PC-9 (cell line): ENCODE measurements around the gene UBAP2L. TPM values are rescaled to one million over a fixed set of nuclear protein-coding genes. Genes with fewer than 3 reads are reported as not detected.

Experiments
- BruUV-seq: library from RNA; stranded (reverse); fragments of 400-500 nt; replicated peaks from 2 replicates; lab custom pipeline; 2021; lab: Mats Ljungman, UMichigan
- CTCF ChIA-PET: fragments of 300-600 bp; sonication (Branson Sonifier 250); formaldehyde crosslinking; loops from one replicate; lab custom pipeline; 2022; ENCODE audit warnings: antibody characterized with exemption; lab: Charles Lee
- POLR2A ChIA-PET: fragments of 300-600 bp; sonication (Branson Sonifier 250); formaldehyde crosslinking; loops from one replicate; lab custom pipeline; 2022; ENCODE audit warnings: antibody characterized with exemption; ENCODE audit not compliant: unreplicated experiment; lab: Charles Lee
- DNase-seq, 2 experiments: peaks; one replicate each; pipeline versions ENCODE4 v3.0.0 to v3.0.0-alpha.2; 2015 to 2022; ENCODE audit warnings: mixed read lengths in 1 of 2
- H2AFZ ChIP-seq: fragments of 200-600 bp; sonication (generic); 2 replicates; pipeline ENCODE4 v1.8.1; 2017; ENCODE audit warnings: antibody characterized with exemption
- H3F3A ChIP-seq: fragments of 200-600 bp; sonication (generic); 2 replicates; pipeline ENCODE4 v1.8.1; 2017; ENCODE audit warnings: antibody characterized with exemption, mild to moderate bottlenecking, low read depth; ENCODE audit not compliant: insufficient read depth
- H3K27ac ChIP-seq: fragments of 200-600 bp; sonication (generic); 2 replicates; pipeline ENCODE4 v1.6.1; 2016; ENCODE audit warnings: mixed run types
- H3K27me3 ChIP-seq: fragments of 200-600 bp; sonication (generic); 2 replicates; pipeline ENCODE4 v1.6.1; 2016; ENCODE audit warnings: low read depth, mixed run types; ENCODE audit not compliant: insufficient read depth
- H3K36me3 ChIP-seq: fragments of 200-600 bp; sonication (generic); 2 replicates; pipeline ENCODE4 v1.6.1; 2016; ENCODE audit warnings: low read depth, mixed run types
- H3K4me1 ChIP-seq: fragments of 200-600 bp; sonication (generic); replicated peaks from 2 replicates; pipeline ENCODE4 v1.6.1; 2016; ENCODE audit warnings: mixed run types; ENCODE audit not compliant: insufficient read depth
- H3K4me2 ChIP-seq: fragments of 200-600 bp; sonication (generic); 2 replicates; pipeline ENCODE4 v1.6.1; 2017; ENCODE audit warnings: mixed run types
- H3K4me3 ChIP-seq: fragments of 200-600 bp; sonication (generic); 2 replicates; pipeline ENCODE4 v1.6.1; 2016; ENCODE audit warnings: mixed run types
- H3K79me2 ChIP-seq: fragments of 200-600 bp; sonication (generic); 2 replicates; pipeline ENCODE4 v1.6.1; 2017; ENCODE audit warnings: low read depth, mixed run types
- H3K9me2 ChIP-seq: fragments of 200-600 bp; sonication (generic); 2 replicates; pipeline ENCODE4 v1.8.1; 2017; ENCODE audit warnings: mild to moderate bottlenecking; ENCODE audit not compliant: insufficient read depth
- H3K9me3 ChIP-seq: fragments of 200-600 bp; sonication (generic); 2 replicates; pipeline ENCODE4 v1.8.1; 2016; ENCODE audit warnings: low read depth; ENCODE audit not compliant: insufficient read depth
- H4K20me1 ChIP-seq: fragments of 200-600 bp; sonication (generic); 2 replicates; pipeline ENCODE4 v1.8.1; 2017; ENCODE audit not compliant: insufficient read depth
- EZH2 ChIP-seq: fragments of 200-600 bp; sonication (generic); IDR thresholded peaks from 2 replicates; pipeline ENCODE4 v1.8.0; 2017; ENCODE audit warnings: antibody characterized with exemption, low read depth
- intact Hi-C: fragments of 100-400 bp; cut with micrococcal nuclease; formaldehyde crosslinking; loops from one replicate; pipeline ENCODE4 v1.10.0; 2022; ENCODE audit not compliant: unreplicated experiment
- total RNA-seq: library from RNA; stranded (reverse); gene quantifications from 2 replicates; pipeline ENCODE4 v1.2.3, GENCODE V29; 2021
- TF ChIP-seq, protein P1 (sequence below): fragments of 200-600 bp; sonication (generic); conservative IDR thresholded peaks from 2 replicates; pipeline ENCODE4 v1.6.1; 2017; ENCODE audit warnings: mixed run types, antibody characterized with exemption, mild to moderate bottlenecking, moderate library complexity

The UBAP2L gene
- total RNA-seq, 1 experiment from 2014 or later = 157 TPM

DNA sequence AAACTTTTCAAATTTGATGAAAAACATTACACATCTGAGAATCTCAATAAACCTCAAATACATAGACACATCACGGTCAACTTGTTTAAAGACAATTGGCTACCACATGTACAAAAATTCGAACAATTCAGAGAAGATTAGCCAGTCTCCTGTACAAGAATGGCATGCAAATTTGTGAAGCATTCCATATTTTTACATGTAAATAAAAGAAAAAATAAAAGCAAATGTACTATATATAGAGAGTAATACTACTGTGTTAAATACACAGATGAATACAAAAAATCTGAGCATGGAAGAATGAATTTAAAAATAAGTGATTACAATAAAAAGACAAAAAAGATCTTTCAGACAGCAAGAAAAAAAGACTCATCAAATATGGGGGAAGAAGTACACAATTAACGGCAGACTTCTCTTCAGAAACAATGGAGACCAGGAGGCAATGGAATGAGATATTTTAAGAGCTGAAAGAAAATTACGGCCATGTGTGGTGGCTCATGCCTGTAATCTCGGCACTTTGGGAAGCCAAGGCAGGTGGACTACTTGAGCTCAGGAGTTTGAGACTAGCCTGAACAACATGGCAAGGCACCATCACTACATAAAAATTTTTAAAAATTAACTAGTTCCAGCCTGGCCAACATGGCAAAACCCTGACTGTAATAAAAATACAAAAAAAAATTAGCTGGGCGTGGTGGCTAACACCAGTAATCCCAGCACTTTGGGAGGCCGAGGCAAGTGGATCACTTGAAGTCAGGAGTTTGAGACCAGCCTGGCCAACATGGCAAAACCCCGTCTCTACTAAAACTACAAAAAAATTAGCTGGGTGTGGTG is 74.9 kb downstream of the UBAP2L start:
- CTCF ChIA-PET = no interaction called here
- Histone ChIP-seq H3K4me2 (no peak overlapping the region), H3K27me3 (peaks cover 11% of the 10 kb centered on the region; the same call in 1 of the 2 replicates), H3K27ac (no peak overlapping the region), H4K20me1 (no peaks in the 10 kb centered on the region), H3K9me3 (peaks cover 17% of the 10 kb centered on the region), H3K4me3 (no peak overlapping the region), H3F3A (no peaks in the 10 kb centered on the region; the same call in none of the 2 replicates), H3K9me2 (no peaks in the 10 kb centered on the region), H2AFZ (no peak overlapping the region), H3K4me1 (no peaks in the 10 kb centered on the region), H3K36me3 (no peaks in the 10 kb centered on the region), H3K79me2 (no peaks in the 10 kb centered on the region)
- intact Hi-C loops = no loop called here
- POLR2A ChIA-PET = no interaction called here
- TF ChIP-seq, protein P1, sequence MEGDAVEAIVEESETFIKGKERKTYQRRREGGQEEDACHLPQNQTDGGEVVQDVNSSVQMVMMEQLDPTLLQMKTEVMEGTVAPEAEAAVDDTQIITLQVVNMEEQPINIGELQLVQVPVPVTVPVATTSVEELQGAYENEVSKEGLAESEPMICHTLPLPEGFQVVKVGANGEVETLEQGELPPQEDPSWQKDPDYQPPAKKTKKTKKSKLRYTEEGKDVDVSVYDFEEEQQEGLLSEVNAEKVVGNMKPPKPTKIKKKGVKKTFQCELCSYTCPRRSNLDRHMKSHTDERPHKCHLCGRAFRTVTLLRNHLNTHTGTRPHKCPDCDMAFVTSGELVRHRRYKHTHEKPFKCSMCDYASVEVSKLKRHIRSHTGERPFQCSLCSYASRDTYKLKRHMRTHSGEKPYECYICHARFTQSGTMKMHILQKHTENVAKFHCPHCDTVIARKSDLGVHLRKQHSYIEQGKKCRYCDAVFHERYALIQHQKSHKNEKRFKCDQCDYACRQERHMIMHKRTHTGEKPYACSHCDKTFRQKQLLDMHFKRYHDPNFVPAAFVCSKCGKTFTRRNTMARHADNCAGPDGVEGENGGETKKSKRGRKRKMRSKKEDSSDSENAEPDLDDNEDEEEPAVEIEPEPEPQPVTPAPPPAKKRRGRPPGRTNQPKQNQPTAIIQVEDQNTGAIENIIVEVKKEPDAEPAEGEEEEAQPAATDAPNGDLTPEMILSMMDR = no peak
- TF ChIP-seq EZH2 = no peak
- DNase-seq = no peak
- BruUV-seq = no TSS peak

DNA sequence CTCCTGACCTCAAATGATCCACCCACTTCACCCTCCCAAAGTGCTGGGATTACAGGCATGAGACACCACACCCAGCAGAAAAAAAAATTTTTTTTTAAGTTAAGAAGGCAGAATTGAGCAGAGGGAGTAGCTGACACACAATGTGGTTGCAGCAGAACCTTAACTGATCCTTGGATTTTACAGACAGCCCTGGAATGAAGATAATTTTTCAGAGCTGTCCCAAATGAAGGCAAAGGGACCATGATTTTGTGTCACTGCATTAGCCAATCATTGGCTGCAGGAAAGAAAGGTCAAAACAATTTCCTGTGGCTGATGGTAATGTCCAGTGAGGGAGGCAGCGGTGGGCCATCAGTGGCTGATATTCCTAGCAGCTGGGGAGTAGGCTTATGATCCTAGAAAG is 80.8 kb downstream of the UBAP2L start:
- Histone ChIP-seq H3K9me2 (no peaks in the 10 kb centered on the region), H3F3A (no peaks in the 10 kb centered on the region; the same call in 1 of the 2 replicates), H2AFZ (no peak overlapping the region), H3K27me3 (peaks cover 6% of the 10 kb centered on the region), H3K27ac (no peak overlapping the region), H3K9me3 (no peaks in the 10 kb centered on the region), H3K4me3 (no peak overlapping the region), H3K79me2 (no peaks in the 10 kb centered on the region), H4K20me1 (no peaks in the 10 kb centered on the region), H3K36me3 (no peaks in the 10 kb centered on the region), H3K4me1 (no peaks in the 10 kb centered on the region), H3K4me2 (no peak overlapping the region)
- no TSS peak for BruUV-seq
- TF ChIP-seq, protein P1 = no peak
- TF ChIP-seq EZH2 = no peak
- ChIA-PET CTCF (no interaction called here), POLR2A (no interaction called here)
- DNase-seq = no peak
- intact Hi-C loops = no loop called here

DNA sequence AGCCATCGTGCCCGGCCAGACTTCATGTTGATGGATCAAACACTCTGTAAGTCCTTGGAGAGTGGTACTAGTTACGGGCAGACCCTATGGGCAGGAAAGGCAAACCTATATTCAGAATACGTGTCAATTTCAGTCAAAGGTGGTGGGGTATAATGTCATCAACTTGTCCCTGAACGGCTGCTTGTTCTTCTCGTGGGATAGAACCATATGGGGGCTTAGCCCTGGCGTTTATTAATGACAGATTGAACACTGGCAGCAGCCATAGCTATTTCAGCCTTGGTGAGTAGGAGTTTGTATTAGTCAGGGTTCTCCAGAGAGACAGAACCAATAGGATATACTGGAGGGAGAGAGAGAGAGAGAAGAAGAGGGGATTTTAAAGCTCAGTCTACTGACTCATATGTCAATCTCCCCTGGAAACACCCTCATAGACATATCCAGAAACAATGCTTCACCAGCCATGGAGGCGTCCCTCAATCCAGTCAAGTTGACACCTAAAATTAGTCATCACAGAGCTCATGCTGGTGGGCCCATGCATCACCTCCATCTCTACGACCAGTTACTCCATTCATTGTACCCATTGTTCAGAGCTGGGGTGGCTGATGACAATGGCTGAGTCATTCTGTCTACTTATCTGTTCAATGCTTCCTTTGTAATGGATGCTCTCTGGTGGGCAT is 84.0 kb downstream of the UBAP2L start:
- no peaks in the 10 kb centered on the region for H3K9me2 ChIP-seq
- POLR2A ChIA-PET = interaction anchor here (0.6 kb wide), 1 partner anchor 669 kb away, joined by 3 read pairs; no protein-coding TSS in a partner anchor
- CTCF ChIA-PET = no interaction called here

More for the DNA sequence above, 84.0 kb downstream of the UBAP2L start:
- H3K9me3 ChIP-seq = no peaks in the 10 kb centered on the region
- H3K4me1 ChIP-seq = no peaks in the 10 kb centered on the region
- H3F3A ChIP-seq = no peaks in the 10 kb centered on the region; the same call in 1 of the 2 replicates
- no peak overlapping the region for H2AFZ ChIP-seq
- no peak overlapping the region for H3K4me3 ChIP-seq
- H3K27ac ChIP-seq = no peak overlapping the region
- intact Hi-C loops = no loop called here
- BruUV-seq = no TSS peak
- no peaks in the 10 kb centered on the region for H3K36me3 ChIP-seq
- TF ChIP-seq, protein P1 = no peak
- no peak for TF ChIP-seq EZH2
- H3K4me2 ChIP-seq = no peak overlapping the region
- peaks cover 3% of the 10 kb centered on the region for H3K27me3 ChIP-seq
- H3K79me2 ChIP-seq = no peaks in the 10 kb centered on the region
- no peak for DNase-seq
- no peaks in the 10 kb centered on the region for H4K20me1 ChIP-seq
